HG03558 (cell line): ENCODE measurements around the gene IFT80.

Source experiments
- ATAC-seq: cut with Tn5 transposase; IDR thresholded peaks from one replicate; pipeline ENCODE4 v1.9.1; 2021; ENCODE audit warnings: moderate number of reproducible peaks; ENCODE audit not compliant: unreplicated experiment; ENCODE audit errors: extremely low read depth

The IFT80 gene

GRCh38 chr3:160399125-160400029 lies at the start of gene IFT80, which contains the start of gene SMC4:
IFT80 (minus strand) TSS chr3:160399225; CDS start chr3:160384600, 14,625 bp downstream.
SMC4 (plus strand) TSS chr3:160399650; CDS start chr3:160400827, 1,177 bp downstream.
- peak; percentile 93 for ATAC-seq

GRCh38 chr3:160447544-160447943 lies 48.5 kb upstream of the IFT80 start:
- ATAC-seq: no peak

- ATAC-seq: no peak
Observed at GRCh38 chr3:160446522-160447056, 47.6 kb upstream of the IFT80 start.

GRCh38 chr3:160445854-160446253 lies 46.8 kb upstream of the IFT80 start:
- no peak for ATAC-seq

GRCh38 chr3:160444411-160444810 lies 45.4 kb upstream of the IFT80 start:
- ATAC-seq: no peak

- ATAC-seq: no peak
Observed at GRCh38 chr3:160440687-160441086, 41.7 kb upstream of the IFT80 start.

- ATAC-seq: no peak
Observed at GRCh38 chr3:160437083-160437455, 38.0 kb upstream of the IFT80 start.

- no peak for ATAC-seq
Observed at GRCh38 chr3:160435747-160436146, 36.7 kb upstream of the IFT80 start.

GRCh38 chr3:160435095-160435494 lies 36.1 kb upstream of the IFT80 start:
- ATAC-seq: no peak

- no peak for ATAC-seq
Observed at GRCh38 chr3:160434071-160434470, 35.0 kb upstream of the IFT80 start.

- ATAC-seq: no peak
Observed at GRCh38 chr3:160427832-160428424, 28.9 kb upstream of the IFT80 start.

GRCh38 chr3:160417311-160417710 lies 18.3 kb upstream of the IFT80 start:
- ATAC-seq: no peak

- no peak for ATAC-seq
Observed at GRCh38 chr3:160413613-160414248, 14.7 kb upstream of the IFT80 start.

GRCh38 chr3:160412477-160412876 lies 13.5 kb upstream of the IFT80 start:
- no peak for ATAC-seq

- ATAC-seq: no peak
Observed at GRCh38 chr3:160409812-160410610, 11.0 kb upstream of the IFT80 start.

GRCh38 chr3:160403796-160404470 lies 4.9 kb upstream of the IFT80 start:
- no peak for ATAC-seq

GRCh38 chr3:160403028-160403545 lies 4.1 kb upstream of the IFT80 start:
- no peak for ATAC-seq

- no peak for ATAC-seq
Observed at GRCh38 chr3:160402221-160403027, 3.4 kb upstream of the IFT80 start.
